H9 (cell line): ENCODE results near the gene AFG1L. TPM values are rescaled to one million over a fixed set of nuclear protein-coding genes. Genes with fewer than 3 reads are reported as not detected.

ENCODE experiments used
- DNase-seq: peaks from one replicate; pipeline ENCODE4 v3.0.0-alpha.2; 2017
- H2AFZ ChIP-seq: one replicate; pipeline ENCODE4 v1.6.1; 2013; ENCODE audit warnings: mild to moderate bottlenecking, low read length, control low read depth, moderate library complexity
- H2AK5ac ChIP-seq: 2 replicates; pipeline ENCODE4 v1.6.1; 2013; ENCODE audit warnings: low read length, control low read depth, mixed read lengths; ENCODE audit not compliant: insufficient read length
- H2BK120ac ChIP-seq: one replicate; pipeline ENCODE4 v1.6.1; 2013; ENCODE audit warnings: low read depth, mild to moderate bottlenecking, low read length, control low read depth, inconsistent platforms; ENCODE audit not compliant: poor library complexity, severe bottlenecking
- H2BK12ac ChIP-seq: 2 replicates; pipeline ENCODE4 v1.6.1; 2013; ENCODE audit warnings: low read length, control low read depth, mixed read lengths, low read depth; ENCODE audit not compliant: insufficient read length
- H2BK15ac ChIP-seq: 2 replicates; pipeline ENCODE4 v1.6.1; 2013; ENCODE audit warnings: low read depth, low read length, control low read depth
- H2BK20ac ChIP-seq: one replicate; pipeline ENCODE4 v1.6.1; 2013; ENCODE audit warnings: low read depth, mild to moderate bottlenecking, low read length, control low read depth, inconsistent platforms; ENCODE audit not compliant: poor library complexity, severe bottlenecking
- H2BK5ac ChIP-seq: 2 replicates; pipeline ENCODE4 v1.6.1; 2013; ENCODE audit warnings: low read length, control low read depth, mixed read lengths; ENCODE audit not compliant: insufficient read length
- H3K14ac ChIP-seq: 2 replicates; pipeline ENCODE4 v1.6.1; 2013; ENCODE audit warnings: low read length, control low read depth; ENCODE audit not compliant: insufficient read depth
- H3K18ac ChIP-seq: 2 replicates; pipeline ENCODE4 v1.6.1; 2013; ENCODE audit warnings: low read depth, mild to moderate bottlenecking, mixed read lengths, low read length, control low read depth; ENCODE audit not compliant: insufficient read length
- H3K23ac ChIP-seq: 2 replicates; pipeline ENCODE4 v1.6.1; 2013; ENCODE audit warnings: low read length, control low read depth, mixed read lengths, low read depth; ENCODE audit not compliant: insufficient read length
- H3K23me2 ChIP-seq: 2 replicates; pipeline ENCODE4 v1.6.1; 2013; ENCODE audit warnings: low read depth, mild to moderate bottlenecking, mixed read lengths, low read length, control low read depth; ENCODE audit not compliant: insufficient read length, poor library complexity, severe bottlenecking
- H3K27ac ChIP-seq: 2 replicates; pipeline ENCODE4 v1.5.1; 2013; ENCODE audit warnings: low read length, control low read depth, mixed read lengths, low read depth; ENCODE audit not compliant: insufficient read length
- H3K27me3 ChIP-seq: 2 replicates; pipeline ENCODE4 v1.6.1; 2013; ENCODE audit warnings: low read length, control low read depth, inconsistent platforms; ENCODE audit not compliant: insufficient read depth
- H3K4ac ChIP-seq: 2 replicates; pipeline ENCODE4 v1.6.1; 2013; ENCODE audit warnings: low read depth, mild to moderate bottlenecking, control low read depth, inconsistent platforms, low read length, moderate library complexity
- H3K4me1 ChIP-seq: 2 replicates; pipeline ENCODE4 v1.6.1; 2013; ENCODE audit warnings: low read length, control low read depth, inconsistent platforms; ENCODE audit not compliant: insufficient read depth
- H3K4me2 ChIP-seq: 2 replicates; pipeline ENCODE4 v1.6.1; 2013; ENCODE audit warnings: low read length, control low read depth, mixed read lengths; ENCODE audit not compliant: insufficient read length, insufficient read depth
- H3K56ac ChIP-seq: 2 replicates; pipeline ENCODE4 v1.6.1; 2013; ENCODE audit warnings: low read depth, mild to moderate bottlenecking, mixed read lengths, low read length, control low read depth; ENCODE audit not compliant: insufficient read length
- H3K79me1 ChIP-seq: 2 replicates; pipeline ENCODE4 v1.6.1; 2013; ENCODE audit warnings: low read depth, mild to moderate bottlenecking, moderate library complexity, low read length, control low read depth, inconsistent platforms; ENCODE audit not compliant: insufficient read depth, poor library complexity, severe bottlenecking
- H3K79me2 ChIP-seq: 2 replicates; pipeline ENCODE4 v1.6.1; 2013; ENCODE audit warnings: low read length, control low read depth, inconsistent platforms; ENCODE audit not compliant: insufficient read depth
- H3K9ac ChIP-seq: 2 replicates; pipeline ENCODE4 v1.6.1; 2013; ENCODE audit warnings: low read length, control low read depth, mixed read lengths; ENCODE audit not compliant: insufficient read length; ENCODE audit errors: extremely low read depth
- H3K9me3 ChIP-seq: one replicate; pipeline ENCODE4 v1.6.1; 2013; ENCODE audit warnings: low read depth, low read length, inconsistent platforms; ENCODE audit not compliant: control insufficient read depth
- H3T11ph ChIP-seq: one replicate; pipeline ENCODE4 v1.6.1; 2013; ENCODE audit warnings: mild to moderate bottlenecking, low read length, control low read depth, inconsistent platforms
- H4K20me1 ChIP-seq: one replicate; pipeline ENCODE4 v1.6.1; 2013; ENCODE audit not compliant: control insufficient read depth, insufficient read length, insufficient read depth
- H4K5ac ChIP-seq: 2 replicates; pipeline ENCODE4 v1.6.1; 2013; ENCODE audit warnings: low read depth, mild to moderate bottlenecking, mixed read lengths, low read length, control low read depth; ENCODE audit not compliant: insufficient read length
- H4K8ac ChIP-seq: replicated peaks from 2 replicates; pipeline ENCODE4 v1.6.1; 2013; ENCODE audit warnings: low read length, control low read depth, mixed read lengths, low read depth; ENCODE audit not compliant: insufficient read length
- H4K91ac ChIP-seq: 2 replicates; pipeline ENCODE4 v1.6.1; 2013; ENCODE audit warnings: low read depth, mild to moderate bottlenecking, moderate library complexity, mixed read lengths, low read length, control low read depth; ENCODE audit not compliant: insufficient read length
- H3K27ac Mint-ChIP-seq, 3 experiments: 2 replicates in 2 of 3; 3 replicates in 1 of 3; pipeline ENCODE4 v1.8.0; 2020 to 2021; ENCODE audit warnings: mixed read lengths in 3 of 3, mild to moderate bottlenecking in 1 of 3, moderate library complexity in 1 of 3
- H3K27me3 Mint-ChIP-seq: 2 replicates; pipeline ENCODE4 v1.8.0; 2021; ENCODE audit warnings: low read depth, mild to moderate bottlenecking, moderate library complexity, mixed read lengths
- H3K36me3 Mint-ChIP-seq, 3 experiments: 2 replicates in 2 of 3; 3 replicates in 1 of 3; pipeline ENCODE4 v1.8.0; 2020 to 2021; ENCODE audit warnings: low read depth in 3 of 3, mixed read lengths in 3 of 3; ENCODE audit not compliant: insufficient read depth in 1 of 3
- H3K4me1 Mint-ChIP-seq, 2 experiments: 2 replicates each; pipeline ENCODE4 v1.8.0; 2020; ENCODE audit warnings: mixed read lengths in 2 of 2
- H3K4me3 Mint-ChIP-seq, 2 experiments: 2 replicates in 1 of 2; 3 replicates in 1 of 2; pipeline ENCODE4 v1.8.0; 2020 to 2021; ENCODE audit warnings: mild to moderate bottlenecking in 2 of 2, mixed read lengths in 2 of 2, moderate library complexity in 1 of 2
- H3K9me3 Mint-ChIP-seq, 2 experiments: 2 replicates in 1 of 2; 3 replicates in 1 of 2; pipeline ENCODE4 v1.8.0; 2020; ENCODE audit warnings: mild to moderate bottlenecking in 2 of 2, mixed read lengths in 2 of 2, moderate library complexity in 1 of 2
- CTCF ChIP-seq: fragments of 200-600 bp; sonication (generic); conservative IDR thresholded peaks from 3 replicates; pipeline ENCODE4 v1.8.0; 2021; ENCODE audit warnings: antibody characterized with exemption, mild to moderate bottlenecking
- WGBS: extraction: QIAGEN DNeasy Blood & Tissue Kit; methylation state at CpG from one replicate; pipeline ENCODE4 v1.1.7; 2013; ENCODE audit warnings: missing lambda C conversion rate, low lambda C conversion rate, mixed read lengths; ENCODE audit not compliant: insufficient read length; ENCODE audit errors: extremely low coverage; 5-methylcytosine and 5-hydroxymethylcytosine counted together
- total RNA-seq: library from RNA; stranded (reverse); gene quantifications from 2 replicates; pipeline ENCODE4 v1.2.1, GENCODE V29; 2021

Gene AFG1L
- total RNA-seq, 1 experiment from 2014 or later, result 4.7 TPM

GRCh38 chr6:108302386-108302785 lies 7.5 kb downstream of the AFG1L start:
- H4K91ac ChIP-seq, result no peak overlapping the region

More at GRCh38 chr6:108302386-108302785, 7.5 kb downstream of the AFG1L start:
- Histone ChIP-seq H3K18ac (no peak overlapping the region), H2BK20ac (no peak overlapping the region), H2BK15ac (no peak overlapping the region), H4K20me1 (no peaks in the 10 kb centered on the region), H3K23ac (no peak overlapping the region), H3K23me2 (no peaks in the 10 kb centered on the region), H3K14ac (no peak overlapping the region), H4K5ac (no peak overlapping the region), H3K4me1 (no peaks in the 10 kb centered on the region), H2AK5ac (no peak overlapping the region), H3K4me2 (no peak overlapping the region), H3K27me3 (no peaks in the 10 kb centered on the region), H3K4ac (no peak overlapping the region), H3K9me3 (no peaks in the 10 kb centered on the region), H2BK120ac (no peak overlapping the region), H3K79me1 (no peaks in the 10 kb centered on the region), H3K56ac (no peak overlapping the region), H2BK12ac (no peak overlapping the region), H2BK5ac (no peak overlapping the region), H3K9ac (no peak overlapping the region), H3T11ph (no peak overlapping the region), H4K8ac (no peak overlapping the region), H3K27ac (no peak overlapping the region), H3K79me2 (no peaks in the 10 kb centered on the region), H2AFZ (no peak overlapping the region)
- no peak for TF ChIP-seq CTCF
- peaks cover 0 to 15% of the 10 kb centered on the region in 2 experiments; a peak in 2 of 4 replicates for H3K4me1 Mint-ChIP-seq
- no peak overlapping the region for H3K4me3 Mint-ChIP-seq
- DNase-seq, result no peak
- H3K27me3 Mint-ChIP-seq, result no peaks in the 10 kb centered on the region
- peaks cover 5 to 13% (median 5%) of the 10 kb centered on the region in 3 experiments; a peak in 3 of 7 replicates for H3K36me3 Mint-ChIP-seq
- H3K9me3 Mint-ChIP-seq, result peaks cover 0 to 2% of the 10 kb centered on the region in 2 experiments; a peak in 1 of 5 replicates
- WGBS, result no CpG with 5 or more reads among the region's 5 CpGs
- no peak overlapping the region for H3K27ac Mint-ChIP-seq
